ENCODE measurements around the gene LRP1. TPM values are rescaled to one million over a fixed set of nuclear protein-coding genes. Genes with fewer than 3 reads are reported as not detected.

Gene LRP1
- total and polyA plus RNA-seq, 5 experiments from 2014 or later: 0.51 to 6.0 (median 2.7) TPM; not detected in 1

DNA sequence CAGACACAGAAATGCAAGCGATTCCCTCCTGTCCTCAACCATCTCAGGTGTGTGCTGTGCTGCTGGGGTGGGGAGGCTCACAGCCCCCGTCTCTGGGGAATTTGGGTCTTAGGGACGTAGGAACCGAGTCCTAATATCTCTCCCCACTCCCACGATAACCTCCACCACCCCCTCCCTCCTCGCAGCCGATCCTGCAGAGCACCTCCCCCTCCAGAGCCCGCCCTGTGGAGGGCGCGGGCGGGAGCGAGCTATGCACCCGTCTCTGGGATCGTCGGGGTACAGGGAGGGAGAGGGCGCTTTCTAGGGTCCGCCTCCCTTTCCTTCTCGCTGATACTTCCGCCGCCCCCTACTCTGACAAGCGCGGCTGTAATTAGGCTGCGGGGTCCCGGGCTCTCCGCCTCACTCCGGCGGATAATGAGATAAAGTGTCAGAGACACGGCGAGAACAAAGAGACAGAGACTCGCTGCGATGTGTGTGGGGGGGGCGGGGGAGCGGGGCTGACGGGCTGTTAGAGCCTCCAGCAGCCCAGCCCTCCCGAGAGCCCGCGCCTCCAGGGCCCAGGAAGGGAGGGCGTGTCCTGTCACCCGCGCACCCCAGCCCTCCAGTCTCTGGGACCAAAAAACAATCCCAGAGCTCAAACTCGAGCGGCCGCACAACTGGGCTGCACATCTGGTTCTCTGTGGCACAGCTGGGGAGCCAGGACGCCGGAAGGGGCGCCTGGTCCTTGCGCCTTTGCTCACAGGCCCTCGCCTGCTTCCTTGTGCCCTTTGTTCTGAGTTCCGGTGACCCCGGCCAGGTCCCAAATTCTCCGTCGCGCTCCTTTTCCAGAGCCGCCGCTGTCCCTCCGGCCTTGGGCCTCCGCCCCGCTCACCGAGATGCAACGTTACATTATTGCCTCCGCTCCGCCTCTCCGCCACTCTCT, 109.9 kb downstream of the LRP1 start:
- DNase-seq (peak in 2 of 10 donors; percentile 25 to 30), ATAC-seq (no peak)
- Mint-ChIP-seq H3K27me3 (peaks cover 28 to 75% (median 52%) of the 10 kb centered on the region in 5 donors), H3K36me3 (peaks cover 0 to 21% (median 15%) of the 10 kb centered on the region in 3 donors), H3K4me3 (peak overlapping the region; percentile 90 to 98 (median 94)), H3K4me1 (peaks cover 40 to 80% (median 67%) of the 10 kb centered on the region in 4 donors), H3K9me3 (no peaks in the 10 kb centered on the region), H3K27ac (peak overlapping the region in 2 of 10 donors; percentile 51 to 87)
- POLR2A ChIA-PET: interaction anchor here (1.2 to 7.5 kb wide), 4 partner anchors 9 to 24 kb away, joined by 3 to 72 read pairs (median 38); partner anchors contain the start of genes NXPH4 and SHMT2

DNA sequence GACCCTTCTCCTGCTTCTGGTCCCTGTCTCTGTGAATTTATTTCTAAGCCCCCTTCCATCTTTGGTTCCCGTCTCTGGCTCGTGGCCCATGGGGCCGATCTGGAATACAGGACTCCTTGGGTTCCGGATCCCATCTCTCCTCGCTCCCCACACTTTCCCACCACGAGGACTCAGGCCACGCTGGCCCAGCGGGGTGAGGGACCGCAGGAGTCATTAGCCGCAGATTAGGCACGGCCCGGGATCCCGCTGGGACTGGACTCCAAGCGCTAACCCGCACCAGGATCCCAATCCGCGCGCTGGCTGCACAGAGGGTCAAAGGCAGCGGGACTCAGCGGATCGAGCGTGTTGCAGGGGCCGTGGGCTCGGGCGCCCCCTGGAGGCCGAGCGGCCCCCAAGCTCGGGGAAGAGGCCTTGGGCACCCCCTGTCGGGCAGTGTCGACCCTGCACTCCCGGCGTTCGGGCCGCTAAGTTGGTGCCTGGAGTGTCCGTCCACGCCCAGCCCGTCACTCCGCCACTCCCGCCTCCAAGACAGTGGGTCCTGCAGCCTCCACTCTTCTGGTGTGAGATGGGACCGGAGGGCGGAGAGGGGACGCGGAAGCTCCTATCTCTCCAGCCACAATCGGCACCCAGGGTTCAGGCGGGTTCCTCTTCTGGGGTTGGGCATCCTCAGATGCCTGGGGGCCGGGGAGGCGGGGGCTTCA, 110.7 kb downstream of the LRP1 start:
- Mint-ChIP-seq H3K4me1 (peaks cover 44 to 87% (median 70%) of the 10 kb centered on the region in 4 donors), H3K27me3 (peaks cover 31 to 83% (median 57%) of the 10 kb centered on the region in 5 donors), H3K4me3 (peak overlapping the region; percentile 90 to 98 (median 94)), H3K27ac (peak overlapping the region in 4 of 10 donors; percentile 31 to 87 (median 63)), H3K36me3 (peaks cover 0 to 18% (median 11%) of the 10 kb centered on the region in 3 donors), H3K9me3 (no peaks in the 10 kb centered on the region)
- ATAC-seq (peak; percentile 54 to 58), DNase-seq (peak; percentile 68 to 92 (median 84))
- POLR2A ChIA-PET: interaction anchor here (0.8 to 7.5 kb wide), 6 partner anchors 9 to 111 kb away, joined by 3 to 72 read pairs (median 21); partner anchors contain the start of genes LRP1, NXPH4 and SHMT2

DNA sequence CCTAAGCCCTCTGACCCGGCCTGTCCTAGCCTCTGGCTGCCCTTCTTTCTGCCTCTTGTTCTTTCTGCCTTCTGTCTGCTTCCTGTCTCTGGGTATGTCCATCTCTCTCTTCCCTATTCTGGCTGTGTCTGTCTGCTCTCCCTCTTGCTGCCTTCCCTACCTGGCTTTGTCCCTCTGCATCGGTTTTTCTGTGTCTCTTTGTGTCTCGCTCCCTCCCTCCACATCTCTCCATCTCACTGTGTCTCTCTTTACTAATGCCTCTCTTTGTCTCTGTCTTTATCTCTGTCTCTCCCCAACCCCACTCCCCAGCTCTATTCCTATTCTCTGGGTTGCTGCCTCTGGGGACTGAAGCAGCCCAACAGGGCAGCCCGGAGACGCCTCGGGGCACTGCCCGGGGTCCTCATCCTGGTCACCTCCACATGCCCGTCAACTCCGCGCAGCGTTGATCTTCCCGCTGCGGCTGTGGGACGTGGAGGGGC, 111.3 kb downstream of the LRP1 start:
- POLR2A ChIA-PET: interaction anchor here (0.8 to 7.5 kb wide), 6 partner anchors 10 to 111 kb away, joined by 3 to 72 read pairs (median 21); partner anchors contain the start of genes LRP1, NXPH4 and SHMT2
- Mint-ChIP-seq H3K27ac (peak overlapping the region in 6 of 10 donors; percentile 3 to 87 (median 40)), H3K9me3 (no peaks in the 10 kb centered on the region), H3K4me1 (peaks cover 44 to 83% (median 68%) of the 10 kb centered on the region in 4 donors), H3K36me3 (peaks cover 0 to 12% (median 5%) of the 10 kb centered on the region in 3 donors), H3K27me3 (peaks cover 31 to 90% (median 62%) of the 10 kb centered on the region in 5 donors), H3K4me3 (peak overlapping the region; percentile 90 to 98 (median 94))
- ATAC-seq: no peak
- DNase-seq: peak in 1 of 10 donors; percentile 57

DNA sequence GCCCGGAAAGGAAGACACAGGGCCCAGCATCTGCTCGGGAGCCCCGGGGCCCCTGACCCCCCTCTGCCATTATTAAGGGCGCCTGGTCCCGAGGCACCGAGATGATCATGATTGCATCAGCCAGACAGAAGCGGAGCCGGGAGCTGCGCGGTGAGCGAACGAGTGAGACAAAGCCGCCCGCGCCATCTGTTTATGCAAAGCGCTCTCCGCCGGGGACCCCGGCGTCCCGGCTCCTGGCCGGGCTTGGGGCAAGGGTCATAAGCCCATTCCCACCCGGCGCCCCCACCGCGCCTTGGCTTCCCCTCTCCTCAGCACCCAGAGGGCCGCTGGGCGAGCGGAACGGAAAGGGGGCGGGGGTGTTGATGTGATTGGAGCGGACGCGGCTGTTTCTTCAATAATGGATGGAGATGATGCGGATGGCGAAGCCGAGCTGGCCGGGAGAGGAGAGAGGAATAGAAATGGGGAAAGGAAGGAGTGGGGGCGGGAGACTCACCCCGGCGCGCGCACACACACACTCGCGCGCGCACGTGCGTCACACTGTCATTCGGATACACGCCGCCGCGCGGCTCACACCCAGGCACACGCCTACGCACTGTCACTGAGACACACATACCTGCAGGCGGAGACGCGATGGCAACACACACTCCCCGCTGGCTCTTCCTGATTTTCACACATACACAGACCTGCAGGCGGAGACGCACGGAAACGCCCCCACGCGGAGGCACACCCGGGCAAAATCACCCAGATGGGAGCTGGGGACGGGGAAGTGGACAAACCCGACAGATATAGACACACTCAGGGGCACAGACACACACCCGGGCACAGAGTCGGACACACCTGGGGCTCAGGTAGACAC, 112.0 kb downstream of the LRP1 start:
- Mint-ChIP-seq H3K36me3 (peaks cover 0 to 8% (median 3%) of the 10 kb centered on the region in 3 donors), H3K9me3 (no peaks in the 10 kb centered on the region), H3K4me3 (peak overlapping the region; percentile 90 to 98 (median 94)), H3K4me1 (peaks cover 44 to 80% (median 67%) of the 10 kb centered on the region in 4 donors), H3K27me3 (peaks cover 31 to 95% (median 67%) of the 10 kb centered on the region in 5 donors), H3K27ac (peak overlapping the region; percentile 7 to 93 (median 85))
- ATAC-seq (peak; percentile 54 to 72), DNase-seq (peak; percentile 56 to 83 (median 70))
- POLR2A ChIA-PET: interaction anchor here (0.7 to 7.5 kb wide), 6 partner anchors 11 to 52 kb away, joined by 3 to 72 read pairs (median 21); partner anchors contain the start of genes NXPH4 and SHMT2

DNA sequence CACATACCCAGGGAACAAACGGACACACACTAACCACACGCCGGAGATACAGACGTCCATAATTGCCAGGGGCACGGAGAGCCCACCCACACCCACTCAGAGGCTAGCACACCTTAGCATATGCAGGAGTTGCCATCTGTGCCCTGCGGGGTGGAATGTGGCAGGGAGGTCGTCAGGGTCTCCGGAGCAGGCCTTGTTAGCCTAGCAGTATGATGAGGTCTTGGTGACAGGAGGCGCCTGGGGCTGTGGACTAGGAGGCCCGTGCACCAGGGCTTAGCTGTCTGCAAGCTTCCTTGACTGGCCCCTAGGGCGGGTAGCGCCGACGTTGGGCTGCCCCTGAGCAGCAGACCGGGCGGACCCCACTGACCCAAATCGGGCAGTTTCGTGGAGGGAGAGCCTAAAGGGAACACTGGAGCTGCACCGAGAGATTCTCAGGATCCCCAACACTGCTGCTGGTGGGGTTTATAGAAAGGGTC, 112.7 kb downstream of the LRP1 start:
- POLR2A ChIA-PET: interaction anchor here (0.7 to 7.5 kb wide), 5 partner anchors 11 to 129 kb away, joined by 3 to 72 read pairs (median 3); partner anchors contain the start of genes NXPH4, SHMT2 and STAT6
- H3K27me3 Mint-ChIP-seq: peaks cover 31 to 92% (median 66%) of the 10 kb centered on the region in 5 donors
- no peaks in the 10 kb centered on the region for H3K9me3 Mint-ChIP-seq
- DNase-seq: no peak
- H3K27ac Mint-ChIP-seq: peak overlapping the region; percentile 7 to 93 (median 85)
- peak overlapping the region; percentile 90 to 98 (median 94) for H3K4me3 Mint-ChIP-seq
- H3K4me1 Mint-ChIP-seq: peaks cover 44 to 79% (median 65%) of the 10 kb centered on the region in 4 donors
- ATAC-seq: peak in 1 of 2 donors; percentile 8
- peaks cover 0 to 6% (median 0%) of the 10 kb centered on the region in 3 donors for H3K36me3 Mint-ChIP-seq

DNA sequence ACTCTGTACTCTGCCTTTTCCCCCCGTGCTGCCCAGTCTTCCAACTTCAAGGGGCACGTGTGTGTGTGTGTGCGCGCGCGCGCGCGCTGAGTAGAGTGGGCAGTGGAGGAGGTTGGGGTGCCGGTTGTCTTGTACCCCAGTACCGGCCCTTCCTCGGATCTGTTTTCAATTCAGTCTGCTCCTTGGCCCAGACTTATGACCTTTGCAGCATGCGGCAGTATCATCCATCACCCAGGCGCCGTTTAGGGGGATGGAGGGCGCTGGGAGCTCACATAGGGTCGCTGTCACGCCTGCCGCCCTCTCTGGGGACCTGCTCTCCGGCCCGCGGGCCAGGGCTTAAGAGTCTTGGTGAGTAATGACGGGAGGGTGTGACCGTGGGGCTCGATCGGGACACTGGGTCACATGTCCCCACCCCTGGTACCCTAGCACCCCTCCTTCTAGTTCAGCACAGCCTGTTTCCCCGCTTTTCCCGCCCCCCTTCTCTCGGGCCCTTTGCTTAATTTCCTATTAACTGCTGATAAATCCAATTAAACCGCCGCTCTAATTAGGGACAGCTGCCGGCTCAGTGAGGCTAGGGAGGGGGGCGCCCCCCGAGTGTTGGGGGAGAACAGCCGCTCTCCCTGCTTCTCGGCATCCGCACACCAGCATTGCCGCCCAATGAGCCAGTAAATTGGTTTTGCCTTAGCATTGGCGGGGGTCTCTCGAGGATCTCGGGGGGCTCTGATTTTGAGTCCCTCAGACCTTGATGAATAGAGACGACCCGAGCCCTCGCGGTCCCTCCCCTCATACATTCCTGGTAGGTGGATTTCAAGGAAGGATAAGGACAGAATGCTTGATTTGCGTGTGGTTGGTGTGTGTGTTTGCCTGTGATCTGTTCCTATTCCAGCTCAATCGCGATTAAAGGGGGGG, 113.4 kb downstream of the LRP1 start:
- Mint-ChIP-seq H3K27me3 (peaks cover 32 to 85% (median 61%) of the 10 kb centered on the region in 5 donors), H3K9me3 (no peaks in the 10 kb centered on the region), H3K36me3 (peaks cover 0 to 8% (median under 1%) of the 10 kb centered on the region in 3 donors), H3K4me3 (peak overlapping the region; percentile 40 to 96 (median 90)), H3K27ac (peak overlapping the region in 4 of 10 donors; percentile 39 to 53 (median 44)), H3K4me1 (peaks cover 40 to 72% (median 61%) of the 10 kb centered on the region in 4 donors)
- peak in 1 of 10 donors; percentile 62 for DNase-seq
- ATAC-seq: no peak
- POLR2A ChIA-PET: interaction anchor here (0.7 to 7.5 kb wide), 6 partner anchors 9 to 130 kb away, joined by 3 to 72 read pairs (median 4); partner anchors contain the start of genes NXPH4, SHMT2, STAC3 and STAT6

DNA sequence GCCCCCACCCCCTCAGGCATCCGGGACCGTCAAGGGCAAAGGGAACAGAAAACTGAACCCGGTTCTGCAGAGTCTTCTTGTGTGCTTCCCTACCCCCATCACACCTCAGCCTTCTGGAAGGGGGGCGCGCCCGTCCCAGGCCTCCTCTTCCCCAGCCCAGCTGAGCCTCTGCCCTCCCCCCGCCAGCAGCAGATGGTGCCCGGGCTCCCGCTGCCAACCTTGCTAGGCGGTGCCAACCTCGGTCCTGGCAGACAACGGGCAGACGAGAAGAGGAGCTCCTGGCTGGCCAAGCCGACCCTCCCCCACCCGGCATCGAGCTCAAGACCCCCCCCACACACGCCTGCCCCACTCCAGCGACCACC, 114.0 kb downstream of the LRP1 start:
- Mint-ChIP-seq H3K9me3 (no peaks in the 10 kb centered on the region), H3K4me3 (peak overlapping the region; percentile 14 to 96 (median 80)), H3K4me1 (peaks cover 34 to 66% (median 55%) of the 10 kb centered on the region in 4 donors), H3K27ac (peak overlapping the region in 3 of 10 donors; percentile 19 to 46 (median 42)), H3K36me3 (peaks cover 0 to 8% (median 3%) of the 10 kb centered on the region in 3 donors), H3K27me3 (peaks cover 28 to 78% (median 57%) of the 10 kb centered on the region in 5 donors)
- ATAC-seq (no peak), DNase-seq (no peak)
- POLR2A ChIA-PET: interaction anchor here (0.9 to 7.5 kb wide), 5 partner anchors 9 to 28 kb away, joined by 3 to 72 read pairs (median 6); partner anchors contain the start of genes NXPH4, SHMT2 and STAC3

DNA sequence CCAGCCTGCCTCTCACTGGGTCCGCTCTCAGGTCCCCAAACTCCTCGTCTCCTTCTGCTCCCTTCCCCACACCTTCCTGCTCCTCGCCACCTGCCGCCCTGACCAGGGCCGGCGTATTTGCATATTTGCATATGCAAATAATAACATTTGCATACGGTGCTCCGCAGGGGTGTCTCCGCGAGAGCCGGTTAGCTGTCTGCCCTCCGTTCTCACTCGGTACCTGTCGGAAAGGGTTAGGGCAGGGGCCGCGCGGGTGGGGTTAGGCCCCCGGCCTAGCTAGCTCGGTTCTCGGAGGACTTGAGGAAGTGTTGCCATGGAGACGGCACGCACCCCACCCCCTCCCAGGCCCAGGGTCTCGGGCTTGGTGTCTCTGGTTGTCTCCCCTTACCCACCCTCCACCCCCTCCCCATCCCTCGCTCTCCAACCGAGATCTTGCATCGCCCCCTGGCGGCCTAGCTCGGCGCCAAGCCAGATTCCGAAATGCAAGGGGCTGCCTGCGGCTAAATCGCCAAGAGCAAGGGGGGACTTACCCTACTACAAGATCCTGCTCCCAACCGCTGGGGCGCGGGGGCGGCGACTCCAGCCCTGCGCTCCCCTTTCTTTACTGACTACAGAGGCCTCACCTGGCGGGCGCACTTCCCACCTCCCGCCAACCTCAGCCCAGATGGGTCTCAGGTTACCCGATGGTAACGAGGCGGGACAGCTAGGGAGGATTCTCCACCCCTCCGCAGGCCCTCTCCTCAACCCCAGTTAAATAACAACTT, 114.6 kb downstream of the LRP1 start:
- Mint-ChIP-seq H3K9me3 (no peaks in the 10 kb centered on the region), H3K4me1 (peaks cover 31 to 60% (median 50%) of the 10 kb centered on the region in 4 donors), H3K27me3 (peaks cover 24 to 73% (median 52%) of the 10 kb centered on the region in 5 donors), H3K36me3 (peaks cover 0 to 8% (median 3%) of the 10 kb centered on the region in 3 donors), H3K27ac (peak overlapping the region in 3 of 10 donors; percentile 5 to 19 (median 9)), H3K4me3 (peak overlapping the region; percentile 60 to 96 (median 78))
- ATAC-seq (peak in 1 of 2 donors; percentile 8), DNase-seq (peak in 9 of 10 donors; percentile 36 to 78 (median 58))
- POLR2A ChIA-PET: interaction anchor here (0.9 to 7.5 kb wide), 5 partner anchors 8 to 28 kb away, joined by 3 to 72 read pairs (median 6); partner anchors contain the start of genes NXPH4, SHMT2 and STAC3

All from naive thymus-derived CD8-positive, alpha-beta T cell (primary cell).